GM18507 (cell line): ENCODE results near the gene CAMTA1.

Experiments used
- DNase-seq: peaks from one replicate; pipeline ENCODE4 v3.0.0; 2011; ENCODE audit warnings: low read depth; ENCODE audit not compliant: insufficient read length; ENCODE audit errors: extremely low spot score
- FAIRE-seq: peaks from 2 replicates; lab custom pipeline; 2011; peaks lifted over from hg19 to GRCh38; lab: Jason Lieb, UNC

Gene CAMTA1

DNA sequence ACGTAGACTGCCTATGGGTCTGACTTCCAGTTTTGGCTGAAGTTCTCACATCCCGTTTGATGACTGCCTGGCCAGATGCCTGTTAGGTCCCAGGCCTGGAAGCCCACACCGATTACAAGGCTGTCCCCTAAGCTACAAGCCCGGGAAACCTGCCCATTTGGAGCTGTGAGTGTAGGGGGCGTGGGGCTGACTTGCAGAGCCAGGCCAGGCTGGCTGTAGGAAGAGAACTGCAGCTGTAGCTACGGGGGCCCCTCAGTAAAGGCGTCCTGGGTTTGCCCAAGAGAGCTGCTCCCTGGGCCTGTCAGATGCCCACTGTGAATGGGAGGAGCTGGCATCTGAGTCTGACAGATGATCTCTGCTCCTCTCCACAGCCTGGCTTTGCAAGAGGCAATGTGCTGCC is 199.7 kb downstream of the CAMTA1 start:
- FAIRE-seq: no peak
- no peak for DNase-seq

DNA sequence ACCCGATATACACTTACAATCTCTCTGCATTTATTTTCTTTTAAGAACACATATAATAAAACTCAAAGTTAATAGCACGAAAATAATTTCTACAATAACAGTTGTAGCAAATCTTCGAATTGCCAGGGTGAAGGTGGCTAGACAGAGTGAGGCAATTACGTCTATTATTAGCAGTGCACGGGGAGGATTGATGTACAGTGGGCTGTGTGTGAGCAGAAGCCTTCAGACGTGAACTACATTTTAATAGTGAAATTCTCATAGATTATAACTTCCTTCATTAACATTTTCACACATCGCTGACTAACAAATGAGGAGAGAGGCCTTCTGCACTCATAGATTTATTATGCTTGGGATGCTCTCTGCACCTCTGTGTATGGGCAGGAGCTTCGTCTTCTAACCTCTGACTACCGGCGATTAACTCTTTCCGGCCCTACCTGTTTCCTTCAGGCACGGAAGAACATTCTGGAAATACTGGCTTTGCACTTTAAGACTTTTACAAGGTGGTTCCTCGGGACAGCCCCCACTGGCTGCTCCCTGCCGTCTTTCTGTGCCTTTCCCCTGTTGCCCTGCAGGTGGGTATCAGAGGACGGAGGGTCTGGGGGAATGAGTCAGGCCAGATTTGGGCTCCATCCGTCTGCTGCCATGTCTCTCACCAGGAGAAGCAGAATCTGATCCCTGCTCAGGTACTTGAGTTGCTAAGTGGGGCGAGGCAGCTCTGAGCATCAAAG is 200.5 kb downstream of the CAMTA1 start:
- no peak for DNase-seq
- no peak for FAIRE-seq

- DNase-seq: no peak
- no peak for FAIRE-seq
These were observed 201.0 kb downstream of the CAMTA1 start for GRCh38 chr1:6986281-6986680.

DNA sequence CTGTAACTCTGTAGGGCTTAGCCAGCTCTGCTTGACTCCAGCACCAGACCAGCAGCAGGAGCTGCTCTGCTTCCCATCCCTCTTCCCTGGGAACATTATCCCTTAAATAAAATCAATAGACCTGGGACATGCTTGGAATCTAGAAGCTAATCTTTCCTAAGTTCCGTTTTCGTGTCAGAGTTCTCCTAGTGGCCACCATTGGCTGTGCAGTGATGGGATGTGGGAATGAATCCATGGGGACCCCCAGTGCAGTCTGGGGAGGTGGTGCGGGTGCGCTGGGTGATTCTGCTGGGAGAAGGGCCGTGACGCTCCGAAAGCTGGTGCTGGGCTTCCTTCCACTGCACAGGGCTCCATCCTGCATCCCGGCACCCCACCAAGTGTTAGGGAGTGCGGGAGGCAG is 202.7 kb downstream of the CAMTA1 start:
- DNase-seq (no peak), FAIRE-seq (no peak)

- DNase-seq: no peak
- no peak for FAIRE-seq
These were observed 203.5 kb downstream of the CAMTA1 start for GRCh38 chr1:6988796-6989195.

- FAIRE-seq (no peak), DNase-seq (no peak)
These were observed 204.2 kb downstream of the CAMTA1 start for GRCh38 chr1:6989212-6990159.

DNA sequence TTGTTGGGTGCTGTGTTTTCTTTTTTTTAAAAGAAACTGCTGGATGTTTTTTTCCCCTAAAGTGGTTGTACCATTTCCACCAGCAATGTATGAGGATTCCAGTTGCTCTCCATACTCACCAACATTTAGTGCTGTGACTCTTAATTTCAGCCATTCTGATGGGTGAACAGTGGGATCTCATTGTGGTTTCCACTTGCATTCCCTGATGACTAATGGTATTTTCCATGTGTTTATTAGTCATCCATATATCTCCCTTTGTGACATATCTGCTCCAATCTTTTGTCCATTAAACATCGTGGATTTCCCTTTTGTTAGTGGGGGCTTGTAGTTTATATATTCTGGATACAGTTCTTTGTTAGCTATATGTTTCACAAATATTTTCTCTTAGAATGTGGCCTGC is 206.0 kb downstream of the CAMTA1 start:
- FAIRE-seq (no peak), DNase-seq (no peak)

DNA sequence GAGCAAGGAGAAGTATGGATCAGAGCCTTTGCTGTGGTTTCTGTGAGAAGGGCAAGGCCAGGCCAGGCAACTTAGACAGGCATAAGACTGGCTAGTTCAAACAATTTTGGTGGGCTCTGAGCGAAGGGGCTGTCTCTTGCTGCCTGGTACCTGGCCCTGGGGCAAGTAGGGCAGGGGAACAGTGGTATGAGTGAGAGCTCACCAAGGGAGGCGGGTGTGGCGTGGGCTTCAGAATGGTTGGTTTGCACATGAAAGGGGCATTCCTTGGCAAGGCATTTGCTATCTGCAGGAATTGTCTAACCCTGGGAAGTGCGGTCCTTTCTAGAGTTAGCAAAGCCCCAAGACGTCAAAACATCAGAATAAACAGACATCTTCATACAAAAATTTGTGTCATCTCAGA is 210.5 kb downstream of the CAMTA1 start:
- FAIRE-seq (no peak), DNase-seq (no peak)

GRCh38 chr1:6996371-6996770 is 211.1 kb downstream of the CAMTA1 start:
- DNase-seq (peak; percentile 9), FAIRE-seq (no peak)

GRCh38 chr1:6996866-6997265 is 211.6 kb downstream of the CAMTA1 start:
- FAIRE-seq (no peak), DNase-seq (no peak)

DNA sequence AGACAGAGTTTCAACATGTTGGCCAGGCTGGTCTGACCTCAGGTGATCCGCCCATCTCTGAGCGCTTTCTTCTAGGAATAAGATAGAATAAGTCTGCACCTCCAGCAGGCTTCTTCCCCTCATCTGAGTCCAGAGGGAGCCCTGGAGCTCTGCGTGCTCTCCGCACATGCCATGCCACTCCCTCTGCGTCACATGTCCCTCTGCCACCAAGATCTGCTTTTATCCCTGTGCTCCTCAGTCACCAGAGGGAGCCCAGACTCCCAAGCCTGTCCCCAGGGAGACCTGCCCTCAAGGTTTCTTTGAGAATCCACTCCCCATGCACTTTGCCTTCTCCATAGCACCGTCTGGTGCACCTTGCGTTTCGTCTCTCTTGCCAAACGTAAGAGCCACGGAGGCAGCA is 213.0 kb downstream of the CAMTA1 start:
- DNase-seq (no peak), FAIRE-seq (no peak)

- FAIRE-seq: no peak
- no peak for DNase-seq
These were observed 214.6 kb downstream of the CAMTA1 start for GRCh38 chr1:6999826-7000225.

GRCh38 chr1:7000720-7001119 is 215.5 kb downstream of the CAMTA1 start:
- FAIRE-seq (no peak), DNase-seq (no peak)

- no peak for FAIRE-seq
- DNase-seq: no peak
These were observed 217.5 kb downstream of the CAMTA1 start for GRCh38 chr1:7002728-7003127.

DNA sequence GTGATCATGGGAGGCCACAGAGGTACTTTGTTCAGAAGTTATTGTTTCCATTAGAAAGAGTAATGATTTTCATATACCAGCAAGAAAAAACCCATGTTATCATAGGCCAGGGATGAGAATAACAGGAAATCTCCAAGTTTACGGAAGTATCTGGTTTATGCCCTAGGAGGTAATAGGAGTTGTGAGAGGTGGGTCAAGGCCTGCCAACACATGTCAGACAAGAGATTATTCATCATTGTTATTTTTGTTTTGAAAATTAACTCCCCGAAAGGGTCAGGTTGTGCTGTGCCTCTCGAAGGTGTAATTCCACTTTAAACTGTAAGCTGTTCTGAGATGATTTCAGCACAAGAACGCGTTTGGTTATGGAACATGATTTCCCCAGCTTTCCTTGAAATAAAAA is 218.4 kb downstream of the CAMTA1 start:
- DNase-seq: no peak
- no peak for FAIRE-seq

GRCh38 chr1:7004181-7004580 is 218.9 kb downstream of the CAMTA1 start:
- FAIRE-seq (no peak), DNase-seq (no peak)

- no peak for DNase-seq
- no peak for FAIRE-seq
These were observed 220.5 kb downstream of the CAMTA1 start for GRCh38 chr1:7005762-7006161.

DNA sequence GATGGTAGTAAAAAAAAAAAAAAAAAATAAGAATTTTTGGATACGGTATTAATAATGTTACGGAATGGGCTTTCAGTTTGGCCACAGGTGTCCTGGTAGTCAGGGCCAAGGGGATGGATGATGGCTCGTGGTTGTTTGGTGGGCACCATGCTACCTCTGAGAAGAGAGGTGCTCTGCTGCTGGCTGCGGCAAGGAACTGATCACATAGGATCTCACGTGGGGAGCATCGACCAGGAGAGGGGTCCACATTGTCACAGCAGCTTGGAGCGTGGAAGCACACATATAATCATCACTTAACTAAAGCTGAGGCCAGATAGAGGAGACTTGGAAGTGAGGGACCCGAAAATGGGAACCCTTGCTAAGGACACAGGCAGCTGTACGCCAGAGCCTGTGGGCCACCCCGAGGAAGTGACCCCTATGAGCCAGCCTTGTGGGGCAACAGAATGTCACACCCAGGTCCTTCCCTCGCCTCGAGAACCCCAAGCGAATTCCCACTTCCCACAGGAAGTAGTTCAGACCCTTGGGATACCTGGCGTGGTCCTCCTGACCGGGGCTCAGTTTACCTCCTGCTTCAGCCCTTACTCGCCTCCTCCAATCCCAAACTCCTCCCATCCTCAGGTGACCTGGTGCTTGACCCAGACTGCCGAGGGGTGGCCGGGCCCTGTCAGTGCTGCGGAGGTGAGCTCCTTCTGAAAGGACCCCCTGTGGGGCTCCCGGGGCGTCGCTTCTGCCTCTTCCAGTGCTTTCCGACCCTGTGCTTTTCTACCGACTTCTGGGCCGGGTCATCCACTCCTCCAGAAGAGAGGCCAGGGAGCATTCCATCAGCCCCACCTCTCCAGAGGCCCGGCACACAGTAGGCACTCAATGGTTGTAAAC is 222.0 kb downstream of the CAMTA1 start:
- FAIRE-seq (no peak), DNase-seq (no peak)

DNA sequence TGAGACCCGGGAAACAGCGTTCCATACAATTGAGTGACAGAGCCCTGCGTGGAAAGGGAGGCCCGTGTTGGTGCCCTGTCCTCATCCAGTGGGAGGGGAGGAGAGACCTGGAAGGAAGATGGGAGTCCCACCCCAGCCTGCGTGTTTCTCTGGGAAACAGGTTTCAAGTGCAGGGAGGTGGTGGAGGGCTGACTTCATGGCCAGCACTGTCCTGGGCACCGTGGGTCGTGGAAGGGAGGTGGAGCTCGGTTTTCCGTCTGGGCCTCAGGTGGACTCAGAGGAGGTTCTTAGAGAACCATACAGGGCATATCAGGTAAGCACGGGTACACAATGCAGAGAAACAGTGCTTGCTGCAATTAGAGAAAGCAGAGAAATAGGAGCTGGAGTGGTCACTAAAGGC is 222.6 kb downstream of the CAMTA1 start:
- DNase-seq (no peak), FAIRE-seq (no peak)

GRCh38 chr1:7008331-7008730 is 223.1 kb downstream of the CAMTA1 start:
- FAIRE-seq (no peak), DNase-seq (no peak)
